Ishikawa (cell line): Measurements from ENCODE around the gene RAB6B.

Experiments used
- CREB1 ChIP-seq: IDR thresholded peaks from 2 replicates; pipeline ENCODE4 v1.6.1; 2012; ENCODE audit warnings: low read depth
- EGR1 ChIP-seq: IDR thresholded peaks from 2 replicates; pipeline ENCODE4 v1.6.1; 2012
- RAD21 ChIP-seq: IDR thresholded peaks from 2 replicates; pipeline ENCODE4 v1.6.1; 2012; ENCODE audit warnings: low read depth
- TAF1 ChIP-seq: IDR thresholded peaks from 2 replicates; pipeline ENCODE4 v1.6.1; 2012; ENCODE audit warnings: low read depth, mild to moderate bottlenecking
- TCF12 ChIP-seq: IDR thresholded peaks from 2 replicates; pipeline ENCODE4 v1.6.1; 2012; ENCODE audit warnings: low read depth
- ZBTB7A ChIP-seq: IDR thresholded peaks from 2 replicates; pipeline ENCODE4 v1.6.1; 2012; ENCODE audit warnings: low read depth
- TF ChIP-seq, protein P1 (sequence below): IDR thresholded peaks from 2 replicates; pipeline ENCODE4 v1.6.1; 2012; ENCODE audit warnings: low read depth, mild to moderate bottlenecking
- TF ChIP-seq, protein P2 (sequence below): IDR thresholded peaks from 2 replicates; pipeline ENCODE4 v1.6.1; 2012

DNA sequence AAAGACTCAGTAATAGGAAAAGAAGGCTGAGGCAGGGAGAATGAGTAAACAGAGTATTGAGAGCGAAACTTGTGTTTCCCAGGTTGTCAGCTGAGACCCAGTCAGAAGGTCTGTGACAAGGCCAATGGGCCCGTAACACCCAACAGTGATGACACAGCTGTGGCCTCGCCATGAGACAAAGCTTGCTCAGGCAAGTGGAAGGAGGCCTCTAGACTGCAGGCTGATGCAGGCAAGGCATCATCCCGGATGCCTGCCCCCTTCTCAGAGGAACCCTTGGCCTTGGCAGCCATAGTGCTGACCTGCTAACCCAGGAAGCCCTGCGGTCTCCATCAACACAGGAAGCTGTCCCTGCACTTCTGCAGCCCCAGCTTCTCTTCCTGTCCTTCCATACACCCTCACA lies 15.4 kb downstream of the RAB6B start:
- TF ChIP-seq, protein P1, sequence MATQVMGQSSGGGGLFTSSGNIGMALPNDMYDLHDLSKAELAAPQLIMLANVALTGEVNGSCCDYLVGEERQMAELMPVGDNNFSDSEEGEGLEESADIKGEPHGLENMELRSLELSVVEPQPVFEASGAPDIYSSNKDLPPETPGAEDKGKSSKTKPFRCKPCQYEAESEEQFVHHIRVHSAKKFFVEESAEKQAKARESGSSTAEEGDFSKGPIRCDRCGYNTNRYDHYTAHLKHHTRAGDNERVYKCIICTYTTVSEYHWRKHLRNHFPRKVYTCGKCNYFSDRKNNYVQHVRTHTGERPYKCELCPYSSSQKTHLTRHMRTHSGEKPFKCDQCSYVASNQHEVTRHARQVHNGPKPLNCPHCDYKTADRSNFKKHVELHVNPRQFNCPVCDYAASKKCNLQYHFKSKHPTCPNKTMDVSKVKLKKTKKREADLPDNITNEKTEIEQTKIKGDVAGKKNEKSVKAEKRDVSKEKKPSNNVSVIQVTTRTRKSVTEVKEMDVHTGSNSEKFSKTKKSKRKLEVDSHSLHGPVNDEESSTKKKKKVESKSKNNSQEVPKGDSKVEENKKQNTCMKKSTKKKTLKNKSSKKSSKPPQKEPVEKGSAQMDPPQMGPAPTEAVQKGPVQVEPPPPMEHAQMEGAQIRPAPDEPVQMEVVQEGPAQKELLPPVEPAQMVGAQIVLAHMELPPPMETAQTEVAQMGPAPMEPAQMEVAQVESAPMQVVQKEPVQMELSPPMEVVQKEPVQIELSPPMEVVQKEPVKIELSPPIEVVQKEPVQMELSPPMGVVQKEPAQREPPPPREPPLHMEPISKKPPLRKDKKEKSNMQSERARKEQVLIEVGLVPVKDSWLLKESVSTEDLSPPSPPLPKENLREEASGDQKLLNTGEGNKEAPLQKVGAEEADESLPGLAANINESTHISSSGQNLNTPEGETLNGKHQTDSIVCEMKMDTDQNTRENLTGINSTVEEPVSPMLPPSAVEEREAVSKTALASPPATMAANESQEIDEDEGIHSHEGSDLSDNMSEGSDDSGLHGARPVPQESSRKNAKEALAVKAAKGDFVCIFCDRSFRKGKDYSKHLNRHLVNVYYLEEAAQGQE, result no peak
- TF ChIP-seq, protein P2, sequence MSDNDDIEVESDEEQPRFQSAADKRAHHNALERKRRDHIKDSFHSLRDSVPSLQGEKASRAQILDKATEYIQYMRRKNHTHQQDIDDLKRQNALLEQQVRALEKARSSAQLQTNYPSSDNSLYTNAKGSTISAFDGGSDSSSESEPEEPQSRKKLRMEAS, result no peak
- TF ChIP-seq CREB1, result no peak
- TF ChIP-seq EGR1, result no peak
- no peak for TF ChIP-seq RAD21
- TF ChIP-seq TAF1, result no peak
- no peak for TF ChIP-seq ZBTB7A
- TF ChIP-seq TCF12, result no peak
